IPS-18c (cell line): ENCODE results near the gene TMEM185B.
"Not testable (repeated sequence)": the region's sequence is repeated elsewhere in the genome, so short reads cannot be mapped to it uniquely, and the experiment has no call there.

Source experiments
- H3K4me3 ChIP-seq: 2 replicates; pipeline ENCODE4 v1.7.0; 2013; ENCODE audit warnings: low read depth, mild to moderate bottlenecking, low read length, moderate library complexity; ENCODE audit not compliant: insufficient read depth
- H3K9me3 ChIP-seq: one replicate; pipeline ENCODE4 v1.6.1; 2013; ENCODE audit warnings: mild to moderate bottlenecking, low read length, moderate library complexity; ENCODE audit not compliant: control insufficient read depth, insufficient read depth

Gene TMEM185B

GRCh38 chr2:120223034-120223912 is at the start of gene TMEM185B:
TSS of gene TMEM185B (minus strand) at chr2:120223400. CDS start at chr2:120222976, 424 bp downstream.
- H3K9me3 ChIP-seq = peaks cover 4% of the 10 kb centered on the region
- H3K4me3 ChIP-seq = peak within 1 kb of the TSS; percentile 66

GRCh38 chr2:120271711-120272379 is 48.6 kb upstream of the TMEM185B start:
- Histone ChIP-seq H3K9me3 (no peaks in the 10 kb centered on the region), H3K4me3 (no peak overlapping the region)

DNA sequence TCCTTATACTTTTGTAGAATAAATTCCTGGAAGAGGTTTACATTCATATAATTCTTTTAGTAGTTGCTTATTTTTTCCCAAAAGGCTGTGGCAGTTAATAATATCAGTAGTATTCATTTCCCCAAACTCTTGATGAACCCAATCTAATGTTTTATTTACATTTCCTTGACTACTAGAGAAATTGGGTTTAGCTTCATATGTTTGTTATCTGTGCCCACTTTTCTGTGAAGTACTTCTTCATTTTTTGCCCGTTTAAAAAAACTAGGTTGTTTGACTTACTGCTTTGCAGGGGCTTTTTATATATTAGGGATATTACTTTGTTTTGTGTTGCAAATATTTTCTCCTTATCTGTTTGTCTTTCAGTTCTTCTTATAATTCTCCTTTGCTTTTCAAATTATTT is 46.6 kb upstream of the TMEM185B start:
- Histone ChIP-seq H3K4me3 (no peak overlapping the region), H3K9me3 (no peaks in the 10 kb centered on the region)

DNA sequence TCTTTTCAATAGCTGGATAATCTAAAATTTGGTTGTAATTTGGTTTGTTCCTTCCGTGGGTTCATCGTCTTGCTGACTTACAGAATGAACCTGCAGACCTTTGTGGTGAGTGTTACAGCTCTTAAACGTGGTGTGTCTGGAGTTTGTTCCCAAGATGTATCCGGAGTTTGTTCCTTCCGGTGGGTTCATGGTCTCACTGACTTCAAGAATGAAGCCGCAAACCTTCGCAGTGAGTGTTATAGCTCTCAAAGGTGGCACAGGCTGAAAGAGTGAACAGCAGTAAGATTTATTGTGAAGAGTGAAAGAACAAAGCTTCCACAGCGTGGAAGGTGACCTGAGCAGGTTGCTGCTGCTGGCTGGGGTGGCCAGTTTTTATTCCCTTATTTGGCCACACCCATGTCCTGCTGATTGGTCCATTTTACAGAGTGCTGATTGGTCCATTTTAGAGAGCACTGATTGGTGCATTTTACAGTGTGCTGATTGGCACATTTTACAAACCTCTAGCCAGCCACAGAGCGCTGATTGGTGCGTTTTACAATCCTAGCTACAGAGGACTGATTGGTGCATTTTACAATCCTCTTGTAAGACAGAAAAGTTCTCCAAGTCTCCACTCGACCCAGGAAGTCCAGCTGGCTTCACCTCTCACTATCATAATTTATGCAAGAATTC is 46.0 kb upstream of the TMEM185B start:
- Histone ChIP-seq H3K4me3 (no peak overlapping the region), H3K9me3 (no peaks in the 10 kb centered on the region)

GRCh38 chr2:120267348-120267747 is 44.1 kb upstream of the TMEM185B start:
- Histone ChIP-seq H3K4me3 (no peak overlapping the region), H3K9me3 (no peaks in the 10 kb centered on the region)

GRCh38 chr2:120265006-120265405 is 41.8 kb upstream of the TMEM185B start:
- Histone ChIP-seq H3K4me3 (no peak overlapping the region), H3K9me3 (no peaks in the 10 kb centered on the region)

DNA sequence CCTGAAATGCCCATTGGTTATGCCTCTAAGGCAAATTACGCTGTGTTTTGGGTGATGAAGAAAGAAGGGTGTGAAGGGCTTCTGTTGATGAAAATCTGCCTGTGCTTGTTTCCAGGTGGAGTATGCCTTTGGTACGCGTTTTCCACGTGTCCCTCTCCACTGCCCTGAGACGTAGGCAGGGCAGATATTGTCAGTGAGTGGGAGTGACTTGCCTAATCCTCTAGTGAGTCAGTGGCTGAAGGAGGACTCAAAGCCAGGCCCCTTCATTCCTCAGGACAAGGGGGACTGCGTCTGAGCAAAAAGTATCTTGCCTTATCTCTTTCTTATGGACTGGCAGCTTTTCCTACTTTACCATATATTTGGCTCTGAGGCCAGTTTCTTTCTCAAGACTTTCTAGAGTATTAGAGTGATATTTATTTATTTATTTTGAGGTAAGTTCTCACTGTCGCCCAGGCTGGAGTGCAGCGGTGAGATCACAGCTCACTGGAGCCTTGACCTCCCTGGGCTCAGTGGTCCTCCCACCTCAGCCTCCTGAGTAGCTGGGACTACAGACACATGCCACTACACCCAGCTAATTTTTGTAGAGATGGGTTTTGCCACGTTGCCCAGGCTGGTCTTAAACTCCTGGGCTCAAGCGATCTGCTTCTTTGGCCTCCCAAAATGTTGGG is 39.7 kb upstream of the TMEM185B start:
- Histone ChIP-seq H3K9me3 (peaks cover 2% of the 10 kb centered on the region), H3K4me3 (no peak overlapping the region)

DNA sequence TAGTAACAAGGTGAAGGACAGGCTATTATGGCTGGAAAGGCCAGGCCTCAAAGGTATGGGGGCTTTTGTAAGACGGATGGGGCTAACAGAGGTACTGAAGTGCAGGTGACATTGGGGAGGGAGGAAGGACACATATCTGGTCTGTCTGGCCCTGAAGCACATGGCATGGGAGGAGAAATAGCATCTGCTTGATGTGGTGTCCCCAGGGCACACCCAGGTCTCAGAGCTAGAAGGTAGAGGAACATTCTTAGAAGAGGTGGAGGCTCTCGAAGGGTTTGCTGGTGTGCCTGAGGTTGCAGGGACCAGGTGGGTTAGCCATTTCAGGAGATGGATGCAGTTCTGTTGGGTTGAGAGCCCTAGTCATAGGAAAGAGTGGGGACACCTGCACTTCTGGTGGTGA is 39.0 kb upstream of the TMEM185B start:
- no peak overlapping the region for H3K4me3 ChIP-seq

DNA sequence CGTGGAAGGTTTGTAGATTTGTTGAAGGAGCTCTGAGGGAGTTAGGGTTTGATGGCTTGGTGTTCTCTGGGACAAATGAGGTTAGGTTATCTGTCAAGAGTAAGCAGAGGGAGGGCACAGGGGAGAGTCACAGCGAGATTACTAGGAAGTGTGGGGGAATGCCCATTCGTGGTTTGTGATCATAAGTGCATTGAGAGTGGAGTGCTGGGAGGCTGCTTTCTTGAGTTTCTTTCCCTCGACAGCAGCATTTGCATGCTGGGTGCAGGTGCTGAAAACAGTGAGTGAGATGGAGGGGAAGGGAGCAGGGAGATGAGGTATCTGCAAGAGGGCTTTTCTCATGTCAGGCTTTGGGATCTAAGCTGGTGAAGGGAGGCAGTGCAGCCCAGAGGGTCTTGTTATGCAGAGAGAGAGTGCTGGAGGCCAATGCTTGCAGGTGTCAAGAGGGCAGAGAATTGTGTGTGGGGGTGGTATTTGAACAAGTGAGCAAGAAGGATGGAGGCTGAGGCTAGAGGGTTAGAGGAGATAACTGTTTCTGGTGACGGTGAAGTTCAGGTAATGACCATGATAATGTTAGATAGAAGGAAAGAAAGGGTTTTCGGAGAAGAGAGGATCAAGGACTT is 38.3 kb upstream of the TMEM185B start:
- H3K9me3 ChIP-seq = peaks cover 2% of the 10 kb centered on the region

More for the DNA sequence above, 39.0 kb upstream of the TMEM185B start:
- H3K9me3 ChIP-seq = peaks cover 2% of the 10 kb centered on the region

GRCh38 chr2:120260736-120261135 is 37.5 kb upstream of the TMEM185B start:
- no peak overlapping the region for H3K4me3 ChIP-seq
- H3K9me3 ChIP-seq = peaks cover 2% of the 10 kb centered on the region

More for the DNA sequence above, 38.3 kb upstream of the TMEM185B start:
- H3K4me3 ChIP-seq = no peak overlapping the region

DNA sequence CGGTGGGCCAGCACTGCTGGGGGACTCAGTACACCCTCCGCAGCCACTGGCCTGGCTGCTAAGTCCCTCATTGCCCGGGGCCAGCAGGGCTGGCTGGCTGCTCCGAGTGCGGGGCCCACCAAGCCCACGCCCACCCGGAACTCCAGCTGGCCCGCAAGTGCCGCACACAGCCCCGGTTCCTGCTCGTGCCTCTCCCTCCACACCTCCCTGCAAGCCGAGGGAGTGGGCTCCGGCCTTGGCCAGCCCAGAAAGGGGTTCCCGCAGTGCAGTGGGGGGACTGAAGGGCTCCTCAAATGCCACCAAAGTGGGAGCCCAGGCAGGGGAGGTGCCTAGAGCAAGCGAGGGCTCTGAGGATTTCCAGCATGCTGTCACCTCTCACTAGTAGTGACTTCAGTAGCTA is 36.7 kb upstream of the TMEM185B start:
- not testable (repeated sequence) for H3K4me3 ChIP-seq, H3K9me3 ChIP-seq

DNA sequence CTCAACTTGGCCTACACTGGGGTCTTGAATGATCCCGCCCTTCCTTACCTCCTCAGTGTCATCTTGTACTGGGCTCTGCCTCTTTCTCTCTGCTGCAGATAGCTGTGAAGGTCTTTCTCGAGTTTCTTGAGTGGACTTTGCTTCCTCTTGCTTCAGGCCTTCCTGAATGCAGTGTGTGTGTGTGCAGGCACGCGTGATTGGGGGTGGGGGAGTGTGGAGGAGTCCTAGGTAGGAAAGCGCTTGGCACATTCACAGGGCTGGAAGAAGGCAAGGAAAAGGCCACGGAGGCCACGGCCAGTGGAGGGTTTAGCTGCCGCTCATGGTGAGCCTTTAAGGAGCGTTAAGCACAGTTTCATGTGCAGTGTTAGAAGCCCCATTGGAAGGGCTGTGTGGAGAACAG is 35.0 kb upstream of the TMEM185B start:
- Histone ChIP-seq H3K4me3 (no peak overlapping the region), H3K9me3 (peaks cover 2% of the 10 kb centered on the region)

DNA sequence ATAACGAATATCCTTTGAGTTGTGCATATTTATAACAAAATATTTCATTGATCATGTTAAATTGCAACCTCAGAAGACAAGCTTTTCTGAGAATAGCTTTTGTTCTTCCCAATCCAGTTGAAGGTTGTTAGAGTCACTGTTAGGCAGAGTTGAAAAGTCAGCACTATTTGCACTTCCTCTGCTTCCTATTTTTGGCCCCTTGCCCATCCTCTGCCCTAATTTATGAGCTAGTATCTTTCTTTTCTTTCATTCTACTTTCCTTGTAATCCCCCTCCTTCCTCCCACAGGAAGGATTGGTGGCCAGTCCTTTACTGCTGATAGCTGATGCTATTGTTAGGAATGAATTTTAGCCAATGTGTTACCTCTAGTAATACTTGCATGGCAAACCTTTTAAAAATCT is 34.3 kb upstream of the TMEM185B start:
- H3K4me3 ChIP-seq = no peak overlapping the region

DNA sequence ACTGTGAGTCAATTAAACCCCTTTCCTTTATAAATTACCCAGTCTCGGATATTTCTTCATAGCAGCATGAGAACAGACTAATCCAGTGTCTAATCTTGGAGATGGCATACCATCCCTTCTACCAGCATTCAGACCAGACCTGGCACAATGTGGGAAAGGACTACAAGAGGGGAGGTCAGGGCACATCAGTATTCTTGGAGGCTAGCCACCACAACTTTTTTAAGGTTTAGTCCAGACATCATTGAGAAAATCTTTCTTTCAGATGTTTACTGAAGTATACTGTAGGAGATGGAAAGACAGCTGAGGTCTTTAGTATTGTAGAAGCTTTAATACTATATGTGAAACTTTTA is 33.4 kb upstream of the TMEM185B start:
- peaks cover 2% of the 10 kb centered on the region for H3K9me3 ChIP-seq
- H3K4me3 ChIP-seq = no peak overlapping the region

More for the DNA sequence above, 34.3 kb upstream of the TMEM185B start:
- H3K9me3 ChIP-seq = peaks cover 2% of the 10 kb centered on the region

DNA sequence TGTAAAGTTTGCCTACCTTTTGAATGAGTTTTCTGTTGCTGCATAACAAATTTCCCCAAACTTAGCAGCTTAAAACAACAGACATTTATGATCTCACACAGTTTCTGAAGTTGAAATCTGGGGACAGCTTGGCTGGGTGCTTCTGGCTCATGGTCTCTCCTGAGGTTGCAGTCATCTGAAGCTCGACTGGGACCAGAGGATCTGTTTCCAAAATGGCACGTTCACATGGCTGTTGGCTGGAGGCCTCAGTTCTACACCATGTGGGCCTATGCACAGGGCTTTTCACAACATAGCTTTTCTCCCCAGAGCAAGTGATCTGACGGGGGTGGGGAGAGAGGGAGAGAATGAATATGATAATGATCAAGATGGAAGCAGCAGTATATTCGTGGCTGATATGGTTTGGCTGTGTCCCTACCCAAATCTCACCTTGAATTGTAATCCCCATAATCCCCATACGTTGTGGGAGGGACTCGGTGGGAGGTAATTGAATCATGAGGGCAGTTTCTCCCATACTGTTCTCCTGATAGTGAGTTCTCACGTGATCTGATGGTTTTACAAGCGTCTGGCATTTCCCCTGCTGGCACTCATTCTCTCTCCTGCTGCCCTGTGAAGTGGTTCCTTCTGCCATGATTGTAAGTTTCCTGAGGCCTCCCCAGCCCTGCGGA is 32.9 kb upstream of the TMEM185B start:
- Histone ChIP-seq H3K4me3 (no peak overlapping the region), H3K9me3 (peaks cover 2% of the 10 kb centered on the region)

DNA sequence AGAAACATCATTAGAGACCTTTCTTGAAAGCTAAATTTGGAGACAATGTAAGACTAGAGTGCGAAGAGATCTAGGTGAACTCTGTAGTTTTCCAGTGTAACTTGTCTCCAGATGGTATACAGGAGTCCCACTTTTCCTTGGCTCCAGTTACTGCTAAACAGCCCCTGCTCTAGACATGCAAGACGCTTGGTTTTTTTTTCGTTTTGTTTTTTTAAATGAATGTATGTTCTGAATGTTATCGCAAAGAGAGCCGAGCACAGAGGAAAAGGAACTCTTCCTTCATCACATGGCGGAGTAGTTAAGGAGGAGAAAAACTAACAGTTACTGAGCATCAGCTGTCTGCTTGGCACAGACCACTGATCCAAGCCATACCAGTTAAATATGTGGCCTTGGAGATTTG is 31.9 kb upstream of the TMEM185B start:
- Histone ChIP-seq H3K4me3 (no peak overlapping the region), H3K9me3 (peaks cover 2% of the 10 kb centered on the region)
